HL-60/S4 (cell line): ENCODE measurements around the gene TOB2.

ENCODE experiments used
- in situ Hi-C: fragments of 300-500 bp; cut with MboI; formaldehyde crosslinking; loops from 2 replicates; pipeline ENCODE4 v1.14.3; 2022; ENCODE audit warnings: low sequenced_read_pairs

Gene TOB2, protein sequence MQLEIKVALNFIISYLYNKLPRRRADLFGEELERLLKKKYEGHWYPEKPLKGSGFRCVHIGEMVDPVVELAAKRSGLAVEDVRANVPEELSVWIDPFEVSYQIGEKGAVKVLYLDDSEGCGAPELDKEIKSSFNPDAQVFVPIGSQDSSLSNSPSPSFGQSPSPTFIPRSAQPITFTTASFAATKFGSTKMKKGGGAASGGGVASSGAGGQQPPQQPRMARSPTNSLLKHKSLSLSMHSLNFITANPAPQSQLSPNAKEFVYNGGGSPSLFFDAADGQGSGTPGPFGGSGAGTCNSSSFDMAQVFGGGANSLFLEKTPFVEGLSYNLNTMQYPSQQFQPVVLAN

GRCh38 chr22:41446639-41447434 is at the start of gene TOB2:
Gene TOB2 (minus strand): TSS chr22:41446801. CDS start chr22:41437345, 9,456 bp downstream.
- in situ Hi-C loops, result no loop called here

DNA sequence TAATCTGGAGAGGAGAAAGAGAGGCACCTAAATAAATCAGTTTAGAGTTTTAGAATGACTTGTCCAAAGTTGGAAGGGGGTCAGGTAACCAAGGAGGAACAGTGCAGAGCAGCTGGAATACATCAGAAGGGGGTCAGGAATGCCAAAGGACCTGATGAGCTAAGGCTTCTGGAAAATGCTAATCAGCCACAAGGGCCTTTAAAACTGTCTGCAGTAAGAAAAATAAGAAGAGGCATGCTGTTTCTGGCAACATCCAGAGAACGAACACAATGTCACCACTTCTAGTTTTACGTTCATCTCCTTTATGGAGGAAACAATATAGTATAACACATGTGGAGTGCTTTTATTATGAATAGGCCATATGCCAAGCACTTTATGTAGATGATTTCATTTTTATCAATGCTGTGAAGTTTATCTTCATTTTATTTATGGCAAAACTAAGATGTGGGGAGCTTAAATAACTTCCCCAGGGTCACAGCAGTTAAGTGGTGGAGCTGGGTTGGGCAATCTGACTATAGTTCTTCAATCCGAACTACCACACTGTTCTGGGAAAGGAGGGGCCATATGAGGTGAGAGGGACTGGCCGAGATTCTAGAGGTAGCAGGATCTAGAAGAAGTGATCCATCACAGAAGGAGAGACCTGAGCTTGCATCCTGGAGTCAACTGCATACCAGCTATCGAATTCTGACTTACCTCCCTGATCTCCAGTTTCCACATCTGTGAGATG is 44.9 kb upstream of the TOB2 start:
- in situ Hi-C loops, result no loop called here

- in situ Hi-C loops, result no loop called here
Measured at GRCh38 chr22:41488596-41489385, 42.2 kb upstream of the TOB2 start.

- in situ Hi-C loops, result no loop called here
Measured at GRCh38 chr22:41488076-41488475, 41.5 kb upstream of the TOB2 start.

DNA sequence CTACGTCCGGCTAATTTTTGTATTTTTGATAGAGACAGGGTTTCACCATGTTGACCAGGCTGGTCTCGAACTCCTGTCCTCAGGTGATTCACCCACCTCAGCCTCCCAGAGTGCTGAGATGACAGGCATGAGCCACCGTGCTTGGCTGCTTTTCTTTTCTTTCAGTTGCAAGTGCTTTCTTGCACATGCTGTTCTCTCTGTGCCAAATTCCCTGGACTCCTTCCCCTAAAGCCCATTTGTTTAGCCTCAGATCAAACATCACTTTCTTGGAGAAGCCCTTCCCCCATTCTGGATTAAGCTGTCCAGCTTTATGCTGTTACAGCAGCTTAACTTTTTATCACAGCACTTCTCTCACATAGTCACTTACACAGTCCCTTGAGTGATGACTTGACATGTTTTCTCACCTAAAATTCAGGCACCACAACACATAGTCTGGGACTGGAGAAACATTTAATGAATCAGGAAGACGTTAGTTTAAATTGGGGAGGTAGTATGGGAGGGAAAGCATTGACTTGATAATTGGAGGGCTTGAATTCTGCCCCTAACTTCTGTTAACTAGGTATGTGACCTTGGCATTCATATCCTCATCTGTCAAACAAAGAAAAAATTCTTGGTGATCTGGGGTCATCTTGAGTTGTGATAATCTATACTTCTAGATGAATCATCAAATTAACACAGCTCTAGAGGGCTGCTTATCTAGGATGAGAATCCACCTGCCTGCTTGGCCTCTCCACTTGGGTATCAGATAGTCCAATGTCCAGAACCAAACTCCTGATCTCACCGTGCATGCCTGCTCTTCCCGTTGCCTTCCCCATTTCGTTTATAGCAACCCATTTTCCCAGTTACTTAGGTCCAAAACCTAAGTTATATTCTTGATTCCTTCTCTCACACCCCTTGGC is 40.7 kb upstream of the TOB2 start:
- in situ Hi-C loops, result no loop called here

GRCh38 chr22:41485033-41485432 is 38.4 kb upstream of the TOB2 start:
- in situ Hi-C loops, result no loop called here

DNA sequence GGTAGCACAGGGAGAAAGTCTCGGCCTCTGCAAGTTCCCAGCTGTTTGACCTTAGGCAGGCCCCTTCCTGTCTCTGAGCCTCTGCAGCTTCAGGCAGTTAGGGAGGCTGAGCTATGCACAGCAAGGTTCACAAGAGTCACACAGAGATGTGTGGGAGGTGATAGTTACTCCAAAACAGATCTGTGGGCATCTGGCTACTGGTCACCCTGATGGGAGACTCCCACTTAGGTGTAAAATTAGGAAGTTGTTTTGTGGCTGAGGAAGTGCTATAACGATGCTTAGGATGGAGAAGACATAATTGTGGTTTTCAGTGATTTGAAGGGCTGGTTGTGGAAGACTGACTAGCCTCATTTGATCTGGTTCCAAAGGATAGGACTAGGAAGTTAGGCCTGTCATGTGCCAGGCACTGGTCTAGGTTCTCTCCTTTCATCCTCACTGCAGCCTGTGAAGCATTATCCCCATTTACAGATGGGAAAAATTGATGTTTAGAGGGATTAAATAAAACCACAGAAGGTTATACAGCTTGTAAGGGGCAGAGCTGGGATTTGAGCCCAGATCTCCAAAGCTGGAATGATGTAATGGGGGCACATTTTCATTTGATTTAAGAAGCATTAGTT is 35.8 kb upstream of the TOB2 start:
- in situ Hi-C loops, result no loop called here

- in situ Hi-C loops, result no loop called here
Measured at GRCh38 chr22:41481925-41482318, 35.3 kb upstream of the TOB2 start.

- in situ Hi-C loops, result no loop called here
Measured at GRCh38 chr22:41481131-41481830, 34.7 kb upstream of the TOB2 start.

DNA sequence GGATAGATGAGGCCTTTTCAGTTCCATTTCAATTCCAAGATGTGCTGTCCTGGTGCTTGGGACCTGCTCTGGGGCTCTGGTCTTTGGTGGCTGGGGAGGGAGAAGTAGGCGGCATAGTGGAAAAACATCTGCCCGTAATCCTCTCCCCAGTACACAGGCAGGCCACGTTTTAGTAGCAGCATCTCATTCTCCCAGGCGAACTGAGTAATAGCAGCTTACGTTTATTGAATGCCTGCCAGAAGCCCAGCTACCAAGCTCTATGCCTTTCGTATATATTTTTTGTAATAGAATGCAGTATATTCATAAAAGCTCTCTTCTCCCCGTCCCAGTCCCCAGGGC is 33.8 kb upstream of the TOB2 start:
- in situ Hi-C loops, result no loop called here

DNA sequence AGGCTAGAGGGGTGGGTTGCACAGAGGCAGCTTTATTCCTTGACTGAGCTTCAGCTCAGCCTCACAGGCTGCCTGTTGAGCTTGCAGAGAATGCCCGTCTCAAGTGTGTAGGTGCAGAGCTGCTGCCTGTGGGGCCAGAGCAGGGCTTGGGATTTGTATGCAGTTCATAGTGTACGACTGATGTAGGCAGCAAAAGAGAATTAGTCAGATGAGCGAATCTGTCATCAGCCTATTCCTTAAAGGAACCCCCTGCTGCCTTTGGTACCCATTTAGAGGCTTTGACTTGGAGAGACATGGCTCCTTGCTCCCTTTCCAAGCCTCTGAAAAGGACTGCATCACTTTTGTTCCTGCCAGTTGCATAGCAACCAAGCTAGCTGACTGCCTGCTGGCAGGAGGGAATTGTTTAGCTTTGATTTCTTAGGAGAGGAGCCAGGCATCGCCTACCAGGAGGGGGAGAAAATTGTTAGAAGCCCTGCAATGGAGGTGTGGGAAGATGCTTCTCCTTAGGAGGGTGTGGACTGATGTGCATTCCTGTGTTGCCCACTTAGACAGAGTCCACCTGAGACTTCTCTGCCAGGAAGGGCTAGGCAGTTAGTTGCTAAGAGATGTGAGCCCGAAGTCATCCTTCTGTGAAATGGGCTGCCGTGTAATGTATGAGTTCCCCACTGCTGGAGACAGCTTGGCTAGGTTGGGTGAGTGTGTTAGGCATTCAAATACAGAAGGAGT is 33.2 kb upstream of the TOB2 start:
- in situ Hi-C loops, result no loop called here

GRCh38 chr22:41478891-41479521 is 32.4 kb upstream of the TOB2 start:
- in situ Hi-C loops, result no loop called here

DNA sequence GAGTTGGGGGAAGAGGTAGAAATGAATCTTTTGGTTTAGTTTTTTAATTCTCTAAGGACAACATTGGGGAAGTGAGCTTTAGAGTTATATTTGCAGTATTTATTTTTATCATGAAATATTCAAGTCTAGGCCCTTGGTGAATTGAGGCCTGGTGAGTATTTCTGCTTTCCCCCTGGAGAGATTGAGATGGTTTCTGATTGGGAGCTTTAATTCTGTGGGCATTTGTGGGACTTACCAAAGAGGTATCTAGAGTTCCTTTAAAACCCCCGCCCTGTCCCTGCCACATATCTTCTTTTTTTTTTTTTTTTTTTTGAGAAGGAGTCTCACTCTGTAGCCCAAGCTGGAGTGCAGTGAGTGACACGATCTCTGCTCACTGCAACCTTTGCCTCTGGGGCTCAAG is 31.9 kb upstream of the TOB2 start:
- in situ Hi-C loops, result no loop called here

DNA sequence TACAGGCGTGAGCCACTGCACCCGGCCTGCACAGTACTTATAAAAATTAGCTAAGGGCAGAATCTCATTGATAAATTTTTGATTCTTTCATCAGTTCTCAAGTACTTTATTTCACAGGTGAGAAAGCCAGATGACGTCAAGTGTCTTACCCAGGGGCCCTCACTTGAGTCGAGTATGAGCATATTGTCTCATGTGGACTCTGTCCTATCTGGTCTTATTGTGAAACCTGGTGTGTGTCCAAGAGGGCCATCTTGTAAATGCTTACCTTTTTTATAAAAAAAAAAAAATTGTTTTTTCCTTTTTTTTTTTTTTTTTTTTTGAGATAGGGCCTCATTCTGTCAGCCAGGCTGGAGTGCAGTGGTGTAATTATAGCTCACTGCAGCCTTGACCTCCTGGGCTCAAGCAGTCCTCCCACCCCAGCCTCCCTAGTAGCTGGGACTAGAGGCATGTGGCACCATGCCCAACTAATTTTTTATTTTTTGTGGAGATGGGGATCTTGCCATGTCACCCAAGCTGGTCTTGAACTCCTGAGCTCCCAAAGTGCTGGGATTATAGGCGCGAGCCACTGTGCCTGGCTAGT is 28.4 kb upstream of the TOB2 start:
- in situ Hi-C loops, result no loop called here

GRCh38 chr22:41471568-41471967 is 25.0 kb upstream of the TOB2 start:
- in situ Hi-C loops, result no loop called here

- in situ Hi-C loops, result no loop called here
Measured at GRCh38 chr22:41470886-41471285, 24.3 kb upstream of the TOB2 start.

DNA sequence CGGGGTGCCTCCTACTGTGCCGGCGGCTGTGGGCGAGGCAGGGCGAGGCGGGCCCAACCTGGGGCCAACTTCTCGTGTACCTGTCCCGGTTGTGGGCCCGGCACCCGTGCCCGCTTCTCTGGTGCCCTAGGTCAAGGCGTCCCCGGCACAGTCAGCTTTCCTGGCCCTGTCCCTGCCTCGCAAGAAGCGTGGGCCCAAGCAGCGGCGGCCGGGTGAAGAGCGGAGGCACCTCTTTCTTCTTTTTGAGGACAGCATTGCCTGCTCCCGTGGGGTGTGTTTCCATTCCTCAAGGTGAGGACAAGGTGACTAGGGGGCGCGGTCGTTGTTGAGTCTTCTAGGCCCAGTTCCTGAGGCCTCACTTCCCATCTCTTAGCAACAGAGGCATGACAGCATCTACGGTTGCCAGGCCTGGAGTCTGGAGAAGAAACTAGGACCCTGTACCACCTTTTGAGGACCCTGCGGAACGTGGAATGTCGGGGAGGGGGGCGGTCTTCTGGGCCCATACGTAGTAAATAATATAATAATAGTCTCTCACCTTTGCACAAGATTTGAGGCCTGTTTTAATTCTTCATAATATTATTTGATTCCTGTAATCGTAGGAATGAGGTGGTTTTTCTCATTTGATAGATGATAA is 22.7 kb upstream of the TOB2 start:
- in situ Hi-C loops, result no loop called here
